NCI-H146 treated with DMSO at 0.1 percent for 48 hours (cell line): Measurements from ENCODE around the gene ERBB2.
"Not testable (repeated sequence)": the region's sequence is repeated elsewhere in the genome, so short reads cannot be mapped to it uniquely, and the experiment has no call there.

Experiments used
- DNase-seq: peaks from one replicate; lab custom pipeline; 2025; ENCODE audit not compliant: unreplicated experiment; lab: John Stamatoyannopoulos, UW

The ERBB2 gene

GRCh38 chr17:39757931-39758873 lies 58.3 kb downstream of the ERBB2 start:
- DNase-seq, result no peak

- DNase-seq, result no peak
Measured at GRCh38 chr17:39759204-39759603, 59.3 kb downstream of the ERBB2 start.

- no peak for DNase-seq
Measured at GRCh38 chr17:39761861-39762496, 62.1 kb downstream of the ERBB2 start.

GRCh38 chr17:39763051-39763820 lies 63.4 kb downstream of the ERBB2 start:
- no peak for DNase-seq

GRCh38 chr17:39764171-39764570 lies 64.3 kb downstream of the ERBB2 start:
- DNase-seq, result not testable (repeated sequence)

- DNase-seq, result no peak
Measured at GRCh38 chr17:39765175-39765574, 65.3 kb downstream of the ERBB2 start.

- DNase-seq, result no peak
Measured at GRCh38 chr17:39765766-39766165, 65.9 kb downstream of the ERBB2 start.

- DNase-seq, result no peak
Measured at GRCh38 chr17:39767147-39767546, 67.3 kb downstream of the ERBB2 start.

GRCh38 chr17:39769974-39770587 lies 70.2 kb downstream of the ERBB2 start:
- peak; percentile 42 for DNase-seq

- no peak for DNase-seq
Measured at GRCh38 chr17:39772415-39772814, 72.6 kb downstream of the ERBB2 start.

- DNase-seq, result no peak
Measured at GRCh38 chr17:39772987-39773934, 73.4 kb downstream of the ERBB2 start.

GRCh38 chr17:39774047-39774446 lies 74.2 kb downstream of the ERBB2 start:
- DNase-seq, result no peak

- DNase-seq, result no peak
Measured at GRCh38 chr17:39775031-39775430, 75.2 kb downstream of the ERBB2 start.

GRCh38 chr17:39776252-39776651 lies 76.4 kb downstream of the ERBB2 start:
- DNase-seq, result no peak

GRCh38 chr17:39777534-39778365 lies 77.9 kb downstream of the ERBB2 start:
- DNase-seq, result no peak
